OCI-LY7 (cell line): ENCODE results near the gene C4orf50. TPM values are rescaled to one million over a fixed set of nuclear protein-coding genes. Genes with fewer than 3 reads are reported as not detected.

Source experiments
- BruUV-seq: library from RNA; stranded (reverse); fragments of 400-500 nt; replicated peaks from 2 replicates; lab custom pipeline; 2021; lab: Mats Ljungman, UMichigan
- CTCF ChIA-PET: fragments of 300-600 bp; sonication (Branson Sonifier 250); formaldehyde crosslinking; loops from one replicate; lab custom pipeline; 2022; ENCODE audit warnings: antibody characterized with exemption; ENCODE audit not compliant: unreplicated experiment; lab: Charles Lee
- POLR2A ChIA-PET: fragments of 300-600 bp; sonication (Branson Sonifier 250); formaldehyde crosslinking; loops from one replicate; lab custom pipeline; 2022; ENCODE audit warnings: antibody characterized with exemption; lab: Charles Lee
- DNase-seq: peaks from one replicate; pipeline ENCODE4 v3.0.0-alpha.2; 2015; ENCODE audit warnings: low spot score
- H2AFZ ChIP-seq: fragments of 200-600 bp; sonication (generic), shearing (Covaris generic); 2 replicates; pipeline ENCODE4 v1.6.1; 2014; ENCODE audit warnings: mild to moderate bottlenecking, antibody characterized with exemption, low read length, moderate library complexity
- H3K27ac ChIP-seq: fragments of 200-600 bp; sonication (generic); 2 replicates; pipeline ENCODE4 v1.5.1; 2014; ENCODE audit warnings: mixed run types, low read depth, mild to moderate bottlenecking, moderate library complexity, low read length, inconsistent platforms; ENCODE audit not compliant: poor library complexity, severe bottlenecking
- H3K36me3 ChIP-seq: fragments of 200-600 bp; sonication (generic); 2 replicates; pipeline ENCODE4 v1.6.1; 2014; ENCODE audit warnings: mild to moderate bottlenecking, antibody characterized with exemption, low read length, moderate library complexity, mixed read lengths; ENCODE audit not compliant: insufficient read depth
- H3K4me1 ChIP-seq: fragments of 200-600 bp; sonication (generic); 2 replicates; pipeline ENCODE4 v1.5.1; 2014; ENCODE audit warnings: mild to moderate bottlenecking, low read length; ENCODE audit not compliant: insufficient read depth, poor library complexity, severe bottlenecking
- H3K4me2 ChIP-seq: fragments of 200-600 bp; sonication (generic); 2 replicates; pipeline ENCODE4 v1.6.1; 2014; ENCODE audit warnings: mild to moderate bottlenecking, low read length
- H3K4me3 ChIP-seq: fragments of 200-600 bp; sonication (generic); 2 replicates; pipeline ENCODE4 v1.5.1; 2014; ENCODE audit warnings: mild to moderate bottlenecking, low read depth, low read length; ENCODE audit not compliant: poor library complexity, severe bottlenecking
- H3K79me2 ChIP-seq: fragments of 200-600 bp; sonication (generic); 2 replicates; pipeline ENCODE4 v1.6.1; 2016; ENCODE audit warnings: low read depth, mild to moderate bottlenecking, low read length, moderate library complexity, mixed read lengths; ENCODE audit not compliant: insufficient read depth
- H3K9me2 ChIP-seq: fragments of 200-600 bp; sonication (generic); 2 replicates; pipeline ENCODE4 v1.6.1; 2016; ENCODE audit warnings: mild to moderate bottlenecking, low read length, mixed read lengths; ENCODE audit not compliant: insufficient read depth
- H3K9me3 ChIP-seq: fragments of 200-600 bp; sonication (generic); 2 replicates; pipeline ENCODE4 v1.6.1; 2014; ENCODE audit warnings: mild to moderate bottlenecking, mixed run types, low read length, mixed read lengths
- H4K20me1 ChIP-seq: fragments of 200-600 bp; sonication (generic); 2 replicates; pipeline ENCODE4 v1.6.1; 2014; ENCODE audit warnings: mild to moderate bottlenecking, antibody characterized with exemption, low read length, moderate library complexity, mixed read lengths; ENCODE audit not compliant: insufficient read depth
- CTCF ChIP-seq: fragments of 200-600 bp; sonication (generic); conservative IDR thresholded peaks from 2 replicates; pipeline ENCODE4 v1.5.1; 2014; ENCODE audit warnings: mild to moderate bottlenecking, antibody characterized with exemption, low read length, moderate library complexity, mixed read lengths
- EZH2phosphoT487 ChIP-seq: fragments of 200-600 bp; sonication (generic); IDR thresholded peaks from 2 replicates; pipeline ENCODE4 v1.6.1; 2018; ENCODE audit warnings: low read depth, borderline replicate concordance, mild to moderate bottlenecking, mixed run types, antibody characterized with exemption, low read length, moderate library complexity, mixed read lengths
- intact Hi-C: fragments of 100-400 bp; cut with micrococcal nuclease; formaldehyde crosslinking; loops from one replicate; pipeline ENCODE4 v1.10.0; 2022; ENCODE audit not compliant: unreplicated experiment
- total RNA-seq, 2 experiments: library from RNA; depleted of rRNA in 1 of 2; stranded (reverse); fragments of >200 nt in 1 of 2; shearing (Covaris generic) in 1 of 2; gene quantifications; 2 replicates each; pipeline ENCODE4 v1.2.3, GENCODE V29; 2014 to 2022

Gene C4orf50
- total RNA-seq, 2 experiments from 2014 or later: 0.06 TPM; not detected in 1

DNA sequence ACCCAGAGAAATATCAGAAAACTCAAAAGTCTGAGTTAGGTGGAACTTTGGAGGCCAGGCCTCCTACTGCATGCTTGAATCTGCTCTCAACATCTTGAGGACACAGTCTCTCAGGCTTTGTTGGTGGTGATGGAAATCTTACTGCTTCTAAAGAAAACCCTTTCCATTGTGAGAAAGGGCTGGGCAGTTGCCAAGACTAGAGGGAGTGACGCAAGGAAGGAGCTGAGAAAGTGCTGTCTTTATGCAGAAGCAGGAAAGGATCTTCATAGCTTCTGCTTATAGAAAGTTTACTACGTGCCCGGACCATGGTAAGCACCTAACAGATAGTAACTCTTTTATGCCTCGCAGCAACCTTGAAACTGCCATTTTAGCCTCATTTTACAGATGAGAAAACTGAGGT, 122.9 kb downstream of the C4orf50 start:
- Histone ChIP-seq H2AFZ (no peak overlapping the region), H3K4me3 (no peak overlapping the region), H3K79me2 (no peaks in the 10 kb centered on the region), H3K36me3 (no peaks in the 10 kb centered on the region), H3K9me3 (no peaks in the 10 kb centered on the region), H3K4me1 (no peaks in the 10 kb centered on the region), H3K9me2 (no peaks in the 10 kb centered on the region), H3K4me2 (no peak overlapping the region), H3K27ac (no peak overlapping the region), H4K20me1 (no peaks in the 10 kb centered on the region)
- ChIA-PET POLR2A (no interaction called here), CTCF (no interaction called here)
- DNase-seq: no peak
- BruUV-seq: no TSS peak
- TF ChIP-seq EZH2phosphoT487 (no peak), CTCF (no peak)
- intact Hi-C loops: no loop called here

DNA sequence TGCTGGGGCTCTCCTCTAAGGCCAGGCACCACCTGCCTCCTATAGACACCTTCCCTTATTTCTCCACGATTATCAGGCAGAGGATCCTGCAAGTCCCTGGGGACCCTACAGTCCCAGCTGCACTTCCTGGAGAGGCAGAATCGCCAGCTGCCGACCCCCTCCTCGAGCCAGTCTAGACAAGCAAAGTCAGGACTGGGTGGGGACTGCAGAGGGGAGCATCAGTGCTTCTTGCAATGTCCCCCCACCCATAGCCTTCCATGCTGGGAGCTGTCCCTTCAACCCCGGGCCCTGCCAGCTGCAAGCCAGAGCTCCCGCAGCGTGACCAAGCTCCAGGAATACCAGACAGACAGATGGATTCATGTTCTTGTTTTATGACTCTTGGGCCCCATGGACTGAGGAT, 124.0 kb downstream of the C4orf50 start:
- Histone ChIP-seq H3K27ac (no peak overlapping the region), H3K4me1 (no peaks in the 10 kb centered on the region), H2AFZ (no peak overlapping the region), H3K4me3 (no peak overlapping the region), H3K9me3 (no peaks in the 10 kb centered on the region), H3K79me2 (no peaks in the 10 kb centered on the region), H3K36me3 (no peaks in the 10 kb centered on the region), H4K20me1 (no peaks in the 10 kb centered on the region), H3K9me2 (no peaks in the 10 kb centered on the region), H3K4me2 (no peak overlapping the region)
- BruUV-seq: no TSS peak
- CTCF ChIA-PET: no interaction called here
- TF ChIP-seq EZH2phosphoT487 (no peak), CTCF (no peak)
- DNase-seq: no peak
- POLR2A ChIA-PET: no interaction called here
- intact Hi-C loops: no loop called here

DNA sequence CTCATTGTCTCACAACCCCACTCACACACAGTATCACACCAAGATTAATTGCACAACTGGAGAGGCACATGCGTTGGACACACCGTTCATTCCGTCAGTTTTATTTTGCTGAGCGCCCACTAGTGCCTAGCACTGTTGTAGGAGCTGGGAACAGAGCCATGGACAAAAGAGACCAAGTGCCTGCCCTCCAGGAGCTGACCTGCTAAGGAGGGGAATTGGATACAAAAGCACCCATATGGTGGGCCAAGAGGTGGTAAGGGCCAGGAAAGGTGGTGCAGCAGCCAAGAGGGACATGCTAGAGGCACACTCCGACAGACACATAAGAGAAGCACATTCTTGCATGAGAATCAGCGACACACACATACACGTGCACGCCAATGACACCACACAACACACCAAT, 124.6 kb downstream of the C4orf50 start:
- Histone ChIP-seq H3K79me2 (no peaks in the 10 kb centered on the region), H3K27ac (no peak overlapping the region), H3K4me3 (no peak overlapping the region), H4K20me1 (no peaks in the 10 kb centered on the region), H3K9me3 (no peaks in the 10 kb centered on the region), H3K9me2 (no peaks in the 10 kb centered on the region), H3K36me3 (no peaks in the 10 kb centered on the region), H3K4me2 (no peak overlapping the region), H3K4me1 (no peaks in the 10 kb centered on the region), H2AFZ (no peak overlapping the region)
- DNase-seq: no peak
- no peak for TF ChIP-seq EZH2phosphoT487
- no peak for TF ChIP-seq CTCF
- CTCF ChIA-PET: no interaction called here
- no TSS peak for BruUV-seq
- POLR2A ChIA-PET: no interaction called here
- intact Hi-C loops: no loop called here
